H1 (cell line): ENCODE measurements around the gene ADGRL2. TPM values are rescaled to one million over a fixed set of nuclear protein-coding genes. Genes with fewer than 3 reads are reported as not detected.

Experiments
- BACH1 ChIP-seq: IDR thresholded peaks from 2 replicates; pipeline ENCODE4 v1.6.1; 2012; ENCODE audit warnings: low read length, improper control_type of control experiment
- RAD21 ChIP-seq, 2 experiments: IDR thresholded peaks in 1 of 2; conservative IDR thresholded peaks in 1 of 2; 2 replicates each; pipeline ENCODE4 v1.6.1; 2011; ENCODE audit warnings: low read depth in 2 of 2, low read length in 2 of 2, improper control_type of control experiment in 1 of 2, inconsistent platforms in 1 of 2, mild to moderate bottlenecking in 1 of 2, moderate library complexity in 1 of 2
- ZNF274 ChIP-seq: IDR thresholded peaks from 2 replicates; pipeline ENCODE4 v1.7.0; 2012; ENCODE audit warnings: low read length, borderline replicate concordance; ENCODE audit errors: extremely low read depth
- polyA plus RNA-seq, 7 experiments: library from polyadenylated mRNA; depleted of rRNA in 3 of 7; stranded (reverse) in 5 of 7; unstranded in 2 of 7; fragments of >200 nt in 5 of 7; fragments of 200-250 nt in 2 of 7; gene quantifications; 1 replicate in 5 of 7; 2 replicates in 1 of 7; 4 replicates in 1 of 7; pipeline versions ENCODE4 v1.2.1 to v1.2.3, GENCODE V29; 2011 to 2013; ENCODE audit warnings: missing spikeins in 2 of 7, mixed read lengths in 2 of 7
- total RNA-seq: library from RNA; stranded (reverse); fragmentation: NEBNext Ultra II Directional; extraction: Animal tissue kit (Norgen Biotek cat#: 25700); gene quantifications from 2 replicates; pipeline ENCODE4 v1.2.1, GENCODE V29; 2021
- TF ChIP-seq, protein P1 (sequence below): fragments of 300-600 bp; sonication (generic); IDR thresholded peaks from 2 replicates; pipeline ENCODE4 v1.7.1; 2012; ENCODE audit warnings: low read length, moderate library complexity, mild to moderate bottlenecking, inconsistent platforms; ENCODE audit not compliant: insufficient replicate concordance
- TF ChIP-seq, protein P2 (sequence below), 3 experiments: IDR thresholded peaks; 1 replicate in 2 of 3; 2 replicates in 1 of 3; pipeline versions ENCODE4 v1.5.1 to v1.6.1; 2011; ENCODE audit warnings: low read length in 3 of 3, mild to moderate bottlenecking in 3 of 3, inconsistent platforms in 2 of 3, low read depth in 1 of 3, moderate library complexity in 1 of 3; ENCODE audit not compliant: insufficient read depth in 1 of 3; ENCODE audit errors: control extremely low read depth in 1 of 3

Gene ADGRL2
- total and polyA plus RNA-seq, 2 of the 8 experiments (the other 6 are each of a cell fraction or from before 2014, with no cell fraction given) = 113 to 124 TPM

DNA sequence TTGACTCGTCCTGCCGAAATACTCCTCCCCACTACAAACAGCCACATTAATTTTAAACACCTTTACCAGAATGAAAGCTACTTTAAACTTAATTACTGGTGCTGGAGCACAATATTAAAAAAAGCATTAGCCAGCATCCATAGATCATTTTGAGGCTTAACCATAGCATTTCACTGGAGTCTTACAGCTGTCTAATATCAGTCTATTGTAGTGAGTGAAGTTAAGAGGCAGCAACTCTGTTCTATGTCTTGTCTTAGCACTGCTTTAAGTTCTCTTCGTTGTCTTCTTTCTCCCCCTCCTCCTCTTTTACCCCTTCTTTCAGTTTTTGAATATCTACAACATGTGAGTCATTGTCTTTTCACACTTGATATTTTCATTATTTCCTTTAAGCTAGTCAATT, 49.3 kb downstream of the ADGRL2 start (continued):
- TF ChIP-seq, protein P1, sequence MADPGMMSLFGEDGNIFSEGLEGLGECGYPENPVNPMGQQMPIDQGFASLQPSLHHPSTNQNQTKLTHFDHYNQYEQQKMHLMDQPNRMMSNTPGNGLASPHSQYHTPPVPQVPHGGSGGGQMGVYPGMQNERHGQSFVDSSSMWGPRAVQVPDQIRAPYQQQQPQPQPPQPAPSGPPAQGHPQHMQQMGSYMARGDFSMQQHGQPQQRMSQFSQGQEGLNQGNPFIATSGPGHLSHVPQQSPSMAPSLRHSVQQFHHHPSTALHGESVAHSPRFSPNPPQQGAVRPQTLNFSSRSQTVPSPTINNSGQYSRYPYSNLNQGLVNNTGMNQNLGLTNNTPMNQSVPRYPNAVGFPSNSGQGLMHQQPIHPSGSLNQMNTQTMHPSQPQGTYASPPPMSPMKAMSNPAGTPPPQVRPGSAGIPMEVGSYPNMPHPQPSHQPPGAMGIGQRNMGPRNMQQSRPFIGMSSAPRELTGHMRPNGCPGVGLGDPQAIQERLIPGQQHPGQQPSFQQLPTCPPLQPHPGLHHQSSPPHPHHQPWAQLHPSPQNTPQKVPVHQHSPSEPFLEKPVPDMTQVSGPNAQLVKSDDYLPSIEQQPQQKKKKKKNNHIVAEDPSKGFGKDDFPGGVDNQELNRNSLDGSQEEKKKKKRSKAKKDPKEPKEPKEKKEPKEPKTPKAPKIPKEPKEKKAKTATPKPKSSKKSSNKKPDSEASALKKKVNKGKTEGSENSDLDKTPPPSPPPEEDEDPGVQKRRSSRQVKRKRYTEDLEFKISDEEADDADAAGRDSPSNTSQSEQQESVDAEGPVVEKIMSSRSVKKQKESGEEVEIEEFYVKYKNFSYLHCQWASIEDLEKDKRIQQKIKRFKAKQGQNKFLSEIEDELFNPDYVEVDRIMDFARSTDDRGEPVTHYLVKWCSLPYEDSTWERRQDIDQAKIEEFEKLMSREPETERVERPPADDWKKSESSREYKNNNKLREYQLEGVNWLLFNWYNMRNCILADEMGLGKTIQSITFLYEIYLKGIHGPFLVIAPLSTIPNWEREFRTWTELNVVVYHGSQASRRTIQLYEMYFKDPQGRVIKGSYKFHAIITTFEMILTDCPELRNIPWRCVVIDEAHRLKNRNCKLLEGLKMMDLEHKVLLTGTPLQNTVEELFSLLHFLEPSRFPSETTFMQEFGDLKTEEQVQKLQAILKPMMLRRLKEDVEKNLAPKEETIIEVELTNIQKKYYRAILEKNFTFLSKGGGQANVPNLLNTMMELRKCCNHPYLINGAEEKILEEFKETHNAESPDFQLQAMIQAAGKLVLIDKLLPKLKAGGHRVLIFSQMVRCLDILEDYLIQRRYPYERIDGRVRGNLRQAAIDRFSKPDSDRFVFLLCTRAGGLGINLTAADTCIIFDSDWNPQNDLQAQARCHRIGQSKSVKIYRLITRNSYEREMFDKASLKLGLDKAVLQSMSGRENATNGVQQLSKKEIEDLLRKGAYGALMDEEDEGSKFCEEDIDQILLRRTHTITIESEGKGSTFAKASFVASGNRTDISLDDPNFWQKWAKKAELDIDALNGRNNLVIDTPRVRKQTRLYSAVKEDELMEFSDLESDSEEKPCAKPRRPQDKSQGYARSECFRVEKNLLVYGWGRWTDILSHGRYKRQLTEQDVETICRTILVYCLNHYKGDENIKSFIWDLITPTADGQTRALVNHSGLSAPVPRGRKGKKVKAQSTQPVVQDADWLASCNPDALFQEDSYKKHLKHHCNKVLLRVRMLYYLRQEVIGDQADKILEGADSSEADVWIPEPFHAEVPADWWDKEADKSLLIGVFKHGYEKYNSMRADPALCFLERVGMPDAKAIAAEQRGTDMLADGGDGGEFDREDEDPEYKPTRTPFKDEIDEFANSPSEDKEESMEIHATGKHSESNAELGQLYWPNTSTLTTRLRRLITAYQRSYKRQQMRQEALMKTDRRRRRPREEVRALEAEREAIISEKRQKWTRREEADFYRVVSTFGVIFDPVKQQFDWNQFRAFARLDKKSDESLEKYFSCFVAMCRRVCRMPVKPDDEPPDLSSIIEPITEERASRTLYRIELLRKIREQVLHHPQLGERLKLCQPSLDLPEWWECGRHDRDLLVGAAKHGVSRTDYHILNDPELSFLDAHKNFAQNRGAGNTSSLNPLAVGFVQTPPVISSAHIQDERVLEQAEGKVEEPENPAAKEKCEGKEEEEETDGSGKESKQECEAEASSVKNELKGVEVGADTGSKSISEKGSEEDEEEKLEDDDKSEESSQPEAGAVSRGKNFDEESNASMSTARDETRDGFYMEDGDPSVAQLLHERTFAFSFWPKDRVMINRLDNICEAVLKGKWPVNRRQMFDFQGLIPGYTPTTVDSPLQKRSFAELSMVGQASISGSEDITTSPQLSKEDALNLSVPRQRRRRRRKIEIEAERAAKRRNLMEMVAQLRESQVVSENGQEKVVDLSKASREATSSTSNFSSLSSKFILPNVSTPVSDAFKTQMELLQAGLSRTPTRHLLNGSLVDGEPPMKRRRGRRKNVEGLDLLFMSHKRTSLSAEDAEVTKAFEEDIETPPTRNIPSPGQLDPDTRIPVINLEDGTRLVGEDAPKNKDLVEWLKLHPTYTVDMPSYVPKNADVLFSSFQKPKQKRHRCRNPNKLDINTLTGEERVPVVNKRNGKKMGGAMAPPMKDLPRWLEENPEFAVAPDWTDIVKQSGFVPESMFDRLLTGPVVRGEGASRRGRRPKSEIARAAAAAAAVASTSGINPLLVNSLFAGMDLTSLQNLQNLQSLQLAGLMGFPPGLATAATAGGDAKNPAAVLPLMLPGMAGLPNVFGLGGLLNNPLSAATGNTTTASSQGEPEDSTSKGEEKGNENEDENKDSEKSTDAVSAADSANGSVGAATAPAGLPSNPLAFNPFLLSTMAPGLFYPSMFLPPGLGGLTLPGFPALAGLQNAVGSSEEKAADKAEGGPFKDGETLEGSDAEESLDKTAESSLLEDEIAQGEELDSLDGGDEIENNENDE = no peak
- no peak for TF ChIP-seq RAD21 (IDR thresholded peaks at IDR 0.05 in 1 of 2, conservative IDR thresholded peaks at IDR 0.05 in 1 of 2; ENCODE audit: low read depth in 2 of 2, low read length in 2 of 2)
- no peak for TF ChIP-seq BACH1
- TF ChIP-seq ZNF274 = no peak
- TF ChIP-seq, protein P2, sequence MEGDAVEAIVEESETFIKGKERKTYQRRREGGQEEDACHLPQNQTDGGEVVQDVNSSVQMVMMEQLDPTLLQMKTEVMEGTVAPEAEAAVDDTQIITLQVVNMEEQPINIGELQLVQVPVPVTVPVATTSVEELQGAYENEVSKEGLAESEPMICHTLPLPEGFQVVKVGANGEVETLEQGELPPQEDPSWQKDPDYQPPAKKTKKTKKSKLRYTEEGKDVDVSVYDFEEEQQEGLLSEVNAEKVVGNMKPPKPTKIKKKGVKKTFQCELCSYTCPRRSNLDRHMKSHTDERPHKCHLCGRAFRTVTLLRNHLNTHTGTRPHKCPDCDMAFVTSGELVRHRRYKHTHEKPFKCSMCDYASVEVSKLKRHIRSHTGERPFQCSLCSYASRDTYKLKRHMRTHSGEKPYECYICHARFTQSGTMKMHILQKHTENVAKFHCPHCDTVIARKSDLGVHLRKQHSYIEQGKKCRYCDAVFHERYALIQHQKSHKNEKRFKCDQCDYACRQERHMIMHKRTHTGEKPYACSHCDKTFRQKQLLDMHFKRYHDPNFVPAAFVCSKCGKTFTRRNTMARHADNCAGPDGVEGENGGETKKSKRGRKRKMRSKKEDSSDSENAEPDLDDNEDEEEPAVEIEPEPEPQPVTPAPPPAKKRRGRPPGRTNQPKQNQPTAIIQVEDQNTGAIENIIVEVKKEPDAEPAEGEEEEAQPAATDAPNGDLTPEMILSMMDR (IDR thresholded peaks at IDR 0.05; ENCODE audit: control extremely low read depth in 1 of 3, insufficient read depth in 1 of 3, low read depth in 1 of 3, low read length in 3 of 3) = no peak
